ENCODE measurements around the gene SCN8A.

Gene SCN8A

GRCh38 chr12:51751661-51752060 is 160.6 kb downstream of the SCN8A start:
- Histone ChIP-seq H3K36me3 (ENCODE audit: control insufficient read depth, low read depth, low read length) (peaks cover 13% of the 10 kb centered on the region), H3K9me3 (ENCODE audit: control insufficient read depth, low read depth, low read length) (no peaks in the 10 kb centered on the region), H3K4me1 (ENCODE audit: control insufficient read depth, low read depth, low read length) (no peaks in the 10 kb centered on the region), H3K4me3 (ENCODE audit: low read length) (no peak overlapping the region), H3K27ac (ENCODE audit: low read length) (no peak overlapping the region), H3K9ac (ENCODE audit: low read length) (no peak overlapping the region), H3K27me3 (ENCODE audit: control insufficient read depth, insufficient read depth, low read length) (no peaks in the 10 kb centered on the region)

GRCh38 chr12:51752234-51752889 is 161.3 kb downstream of the SCN8A start:
- H3K27me3 ChIP-seq (ENCODE audit: control insufficient read depth, insufficient read depth, low read length): no peaks in the 10 kb centered on the region
- H3K27ac ChIP-seq (ENCODE audit: low read length): no peak overlapping the region
- no peaks in the 10 kb centered on the region for H3K9me3 ChIP-seq (ENCODE audit: control insufficient read depth, low read depth, low read length)
- peaks cover 11% of the 10 kb centered on the region for H3K36me3 ChIP-seq (ENCODE audit: control insufficient read depth, low read depth, low read length)
- H3K4me3 ChIP-seq (ENCODE audit: low read length): no peak overlapping the region
- no peaks in the 10 kb centered on the region for H3K4me1 ChIP-seq (ENCODE audit: control insufficient read depth, low read depth, low read length)
- no peak overlapping the region for H3K9ac ChIP-seq (ENCODE audit: low read length)

GRCh38 chr12:51753980-51754675 is 163.1 kb downstream of the SCN8A start:
- H3K4me1 ChIP-seq (ENCODE audit: control insufficient read depth, low read depth, low read length): no peaks in the 10 kb centered on the region
- H3K27ac ChIP-seq (ENCODE audit: low read length): no peak overlapping the region
- H3K36me3 ChIP-seq (ENCODE audit: control insufficient read depth, low read depth, low read length): peaks cover 14% of the 10 kb centered on the region
- H3K9me3 ChIP-seq (ENCODE audit: control insufficient read depth, low read depth, low read length): no peaks in the 10 kb centered on the region
- H3K4me3 ChIP-seq (ENCODE audit: low read length): no peak overlapping the region
- no peaks in the 10 kb centered on the region for H3K27me3 ChIP-seq (ENCODE audit: control insufficient read depth, insufficient read depth, low read length)
- H3K9ac ChIP-seq (ENCODE audit: low read length): no peak overlapping the region

GRCh38 chr12:51755251-51755650 is 164.2 kb downstream of the SCN8A start:
- no peak overlapping the region for H3K9ac ChIP-seq (ENCODE audit: low read length)
- H3K27me3 ChIP-seq (ENCODE audit: control insufficient read depth, insufficient read depth, low read length): no peaks in the 10 kb centered on the region
- no peak overlapping the region for H3K4me3 ChIP-seq (ENCODE audit: low read length)
- no peak overlapping the region for H3K27ac ChIP-seq (ENCODE audit: low read length)
- no peaks in the 10 kb centered on the region for H3K9me3 ChIP-seq (ENCODE audit: control insufficient read depth, low read depth, low read length)
- H3K36me3 ChIP-seq (ENCODE audit: control insufficient read depth, low read depth, low read length): peaks cover 14% of the 10 kb centered on the region
- no peaks in the 10 kb centered on the region for H3K4me1 ChIP-seq (ENCODE audit: control insufficient read depth, low read depth, low read length)

- no peak overlapping the region for H3K4me3 ChIP-seq (ENCODE audit: low read length)
- no peak overlapping the region for H3K9ac ChIP-seq (ENCODE audit: low read length)
- H3K9me3 ChIP-seq (ENCODE audit: control insufficient read depth, low read depth, low read length): no peaks in the 10 kb centered on the region
- no peaks in the 10 kb centered on the region for H3K4me1 ChIP-seq (ENCODE audit: control insufficient read depth, low read depth, low read length)
- H3K27me3 ChIP-seq (ENCODE audit: control insufficient read depth, insufficient read depth, low read length): no peaks in the 10 kb centered on the region
- H3K27ac ChIP-seq (ENCODE audit: low read length): no peak overlapping the region
- H3K36me3 ChIP-seq (ENCODE audit: control insufficient read depth, low read depth, low read length): peaks cover 5% of the 10 kb centered on the region
Observed at GRCh38 chr12:51759175-51759574, 168.1 kb downstream of the SCN8A start.

GRCh38 chr12:51759695-51760094 is 168.7 kb downstream of the SCN8A start:
- no peak overlapping the region for H3K9ac ChIP-seq (ENCODE audit: low read length)
- no peaks in the 10 kb centered on the region for H3K9me3 ChIP-seq (ENCODE audit: control insufficient read depth, low read depth, low read length)
- H3K4me3 ChIP-seq (ENCODE audit: low read length): no peak overlapping the region
- H3K36me3 ChIP-seq (ENCODE audit: control insufficient read depth, low read depth, low read length): peaks cover 5% of the 10 kb centered on the region
- no peaks in the 10 kb centered on the region for H3K27me3 ChIP-seq (ENCODE audit: control insufficient read depth, insufficient read depth, low read length)
- no peaks in the 10 kb centered on the region for H3K4me1 ChIP-seq (ENCODE audit: control insufficient read depth, low read depth, low read length)
- no peak overlapping the region for H3K27ac ChIP-seq (ENCODE audit: low read length)

- Histone ChIP-seq H3K27me3 (ENCODE audit: control insufficient read depth, insufficient read depth, low read length) (no peaks in the 10 kb centered on the region), H3K4me1 (ENCODE audit: control insufficient read depth, low read depth, low read length) (no peaks in the 10 kb centered on the region), H3K9ac (ENCODE audit: low read length) (no peak overlapping the region), H3K4me3 (ENCODE audit: low read length) (no peak overlapping the region), H3K27ac (ENCODE audit: low read length) (no peak overlapping the region), H3K9me3 (ENCODE audit: control insufficient read depth, low read depth, low read length) (no peaks in the 10 kb centered on the region), H3K36me3 (ENCODE audit: control insufficient read depth, low read depth, low read length) (peaks cover 5% of the 10 kb centered on the region)
Observed at GRCh38 chr12:51760231-51760630, 169.2 kb downstream of the SCN8A start.

GRCh38 chr12:51763743-51764142 is 172.7 kb downstream of the SCN8A start:
- no peaks in the 10 kb centered on the region for H3K27me3 ChIP-seq (ENCODE audit: control insufficient read depth, insufficient read depth, low read length)
- H3K36me3 ChIP-seq (ENCODE audit: control insufficient read depth, low read depth, low read length): peaks cover 4% of the 10 kb centered on the region
- no peaks in the 10 kb centered on the region for H3K9me3 ChIP-seq (ENCODE audit: control insufficient read depth, low read depth, low read length)
- no peak overlapping the region for H3K9ac ChIP-seq (ENCODE audit: low read length)
- H3K4me1 ChIP-seq (ENCODE audit: control insufficient read depth, low read depth, low read length): no peaks in the 10 kb centered on the region
- H3K4me3 ChIP-seq (ENCODE audit: low read length): no peak overlapping the region
- no peak overlapping the region for H3K27ac ChIP-seq (ENCODE audit: low read length)

GRCh38 chr12:51766067-51766676 is 175.1 kb downstream of the SCN8A start:
- H3K27me3 ChIP-seq (ENCODE audit: control insufficient read depth, insufficient read depth, low read length): no peaks in the 10 kb centered on the region
- no peak overlapping the region for H3K27ac ChIP-seq (ENCODE audit: low read length)
- H3K9me3 ChIP-seq (ENCODE audit: control insufficient read depth, low read depth, low read length): no peaks in the 10 kb centered on the region
- no peaks in the 10 kb centered on the region for H3K4me1 ChIP-seq (ENCODE audit: control insufficient read depth, low read depth, low read length)
- no peak overlapping the region for H3K9ac ChIP-seq (ENCODE audit: low read length)
- peaks cover 20% of the 10 kb centered on the region for H3K36me3 ChIP-seq (ENCODE audit: control insufficient read depth, low read depth, low read length)
- H3K4me3 ChIP-seq (ENCODE audit: low read length): no peak overlapping the region

GRCh38 chr12:51771008-51771407 is 180.0 kb downstream of the SCN8A start:
- H3K9ac ChIP-seq (ENCODE audit: low read length): no peak overlapping the region
- no peak overlapping the region for H3K27ac ChIP-seq (ENCODE audit: low read length)
- H3K9me3 ChIP-seq (ENCODE audit: control insufficient read depth, low read depth, low read length): no peaks in the 10 kb centered on the region
- no peaks in the 10 kb centered on the region for H3K27me3 ChIP-seq (ENCODE audit: control insufficient read depth, insufficient read depth, low read length)
- H3K36me3 ChIP-seq (ENCODE audit: control insufficient read depth, low read depth, low read length): peaks cover 20% of the 10 kb centered on the region
- H3K4me1 ChIP-seq (ENCODE audit: control insufficient read depth, low read depth, low read length): no peaks in the 10 kb centered on the region
- no peak overlapping the region for H3K4me3 ChIP-seq (ENCODE audit: low read length)

- Histone ChIP-seq H3K27me3 (ENCODE audit: control insufficient read depth, insufficient read depth, low read length) (no peaks in the 10 kb centered on the region), H3K9ac (ENCODE audit: low read length) (no peak overlapping the region), H3K9me3 (ENCODE audit: control insufficient read depth, low read depth, low read length) (no peaks in the 10 kb centered on the region), H3K4me3 (ENCODE audit: low read length) (no peak overlapping the region), H3K4me1 (ENCODE audit: control insufficient read depth, low read depth, low read length) (no peaks in the 10 kb centered on the region), H3K27ac (ENCODE audit: low read length) (no peak overlapping the region), H3K36me3 (ENCODE audit: control insufficient read depth, low read depth, low read length) (peaks cover 16% of the 10 kb centered on the region)
Observed at GRCh38 chr12:51773145-51773869, 182.3 kb downstream of the SCN8A start.

Data from iPS-18a (cell line).